SIG-M5 treated with dmso at 0.1 percent for 504 hours (cell line): ENCODE measurements around the gene ADAMTS7.
"Not testable (repeated sequence)": the region's sequence is repeated elsewhere in the genome, so short reads cannot be mapped to it uniquely, and the experiment has no call there.

Experiments
- DNase-seq: peaks from one replicate; lab custom pipeline; 2025; ENCODE audit not compliant: unreplicated experiment; lab: John Stamatoyannopoulos, UW

The ADAMTS7 gene

DNA sequence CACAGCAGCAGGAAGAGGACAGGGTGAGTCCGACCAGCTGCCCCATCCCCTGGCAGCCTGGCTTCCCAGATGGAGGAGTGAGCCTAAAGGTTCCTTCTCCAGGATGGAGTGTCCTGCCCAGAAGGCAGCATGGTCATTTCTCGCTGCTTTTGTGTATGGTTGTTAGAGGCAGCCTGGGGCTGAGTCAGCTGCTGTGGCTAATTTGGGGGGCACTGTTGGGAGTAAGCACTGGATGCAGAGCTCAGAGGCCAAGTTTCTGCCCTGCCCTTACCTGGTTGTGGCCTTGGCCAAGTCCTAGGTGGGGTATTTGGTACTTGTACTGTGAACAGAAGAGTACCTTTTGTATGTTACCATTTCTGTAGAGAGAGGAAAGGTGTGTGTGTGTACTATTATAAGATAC is 78.6 kb downstream of the ADAMTS7 start:
- no peak for DNase-seq

DNA sequence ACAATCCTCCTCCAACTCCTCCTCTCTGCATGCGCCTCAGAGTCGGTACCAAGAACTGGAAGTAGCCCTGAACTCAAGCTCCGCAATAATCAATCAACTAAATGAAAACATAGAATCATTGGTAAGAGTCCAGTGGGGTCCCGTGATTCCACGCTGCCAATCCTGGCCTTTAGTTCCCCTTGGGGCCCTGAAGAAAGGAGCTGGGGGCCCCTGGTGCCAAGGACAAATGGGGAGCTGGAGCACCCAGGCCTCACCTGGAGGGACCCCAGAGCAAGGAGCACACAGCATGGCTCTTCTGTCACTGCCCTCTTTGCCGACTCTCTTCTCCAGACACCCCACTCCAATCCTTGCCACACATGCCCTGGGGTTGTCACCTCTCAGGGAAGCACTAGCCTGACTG is 80.3 kb downstream of the ADAMTS7 start:
- DNase-seq = no peak

DNA sequence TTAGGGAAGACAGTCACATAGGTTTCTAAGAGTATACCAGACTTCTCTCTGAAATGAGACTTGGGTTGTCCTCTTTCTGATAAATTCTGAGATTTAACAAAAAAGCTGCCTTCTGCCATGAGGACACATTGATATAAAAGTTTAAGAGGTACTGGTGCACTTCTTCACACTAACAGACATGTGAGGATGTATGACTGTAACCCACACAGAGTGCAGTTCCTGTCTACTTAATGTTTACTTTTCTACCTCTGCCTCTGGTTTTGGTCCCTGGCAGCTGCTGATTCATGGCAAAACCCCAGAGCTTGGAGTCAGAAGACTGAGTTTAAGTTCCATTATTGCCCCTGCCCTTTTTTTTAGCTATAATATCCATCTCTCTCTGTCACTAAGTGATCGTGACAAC is 82.8 kb downstream of the ADAMTS7 start:
- DNase-seq = not testable (repeated sequence)

DNA sequence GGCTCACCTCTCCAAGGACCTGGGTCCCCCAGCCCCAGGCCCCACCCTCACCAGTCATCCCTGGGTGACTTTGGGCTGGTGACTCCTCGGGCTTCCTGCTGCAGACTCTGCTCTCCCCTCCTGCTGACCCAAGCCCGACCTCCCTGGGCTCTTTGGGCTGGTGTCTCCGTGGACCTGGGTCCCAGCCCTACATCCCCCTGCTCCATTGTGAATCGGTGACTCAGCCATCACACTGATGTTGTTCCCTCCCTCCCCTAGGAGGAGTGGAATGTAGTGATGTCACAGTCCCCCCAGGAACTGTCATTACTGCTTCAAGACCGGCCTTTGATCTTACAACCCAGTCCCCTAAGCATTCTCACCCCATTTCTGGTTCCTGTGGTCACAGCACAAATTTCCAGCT is 83.7 kb downstream of the ADAMTS7 start:
- no peak for DNase-seq

DNA sequence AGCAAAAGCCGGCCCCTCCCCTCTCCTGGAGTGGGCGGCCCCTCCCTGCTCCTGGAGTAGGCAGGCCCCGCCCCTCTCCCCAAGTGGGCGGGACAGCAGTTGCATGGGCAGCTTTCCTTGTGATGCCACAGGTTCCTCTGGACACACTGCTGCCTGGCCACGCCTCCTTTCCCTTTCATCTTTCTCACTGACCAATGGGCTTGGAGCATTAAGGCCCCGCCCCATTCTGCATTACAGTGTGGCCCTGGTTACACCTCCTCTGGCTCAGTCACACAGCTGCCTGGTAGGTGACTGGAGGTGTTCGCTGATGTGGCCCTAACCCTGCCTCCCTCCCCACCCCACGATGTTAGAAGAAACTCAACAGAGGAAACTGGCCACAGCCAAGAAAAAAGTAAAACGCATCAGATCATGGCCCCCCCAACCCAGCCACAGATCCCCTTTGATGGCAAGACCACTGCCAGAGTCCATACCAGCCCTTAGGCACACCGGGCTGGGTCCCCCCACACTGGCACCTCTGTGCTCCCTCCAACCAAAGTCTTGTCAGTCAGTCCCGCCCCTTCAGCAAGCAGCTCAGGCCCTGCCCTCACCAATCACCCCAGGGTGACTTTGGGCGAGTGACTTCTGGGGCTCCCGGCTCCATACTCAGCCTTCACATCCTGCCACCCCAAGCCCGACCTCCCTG is 84.3 kb downstream of the ADAMTS7 start:
- DNase-seq = peak; percentile 51

DNA sequence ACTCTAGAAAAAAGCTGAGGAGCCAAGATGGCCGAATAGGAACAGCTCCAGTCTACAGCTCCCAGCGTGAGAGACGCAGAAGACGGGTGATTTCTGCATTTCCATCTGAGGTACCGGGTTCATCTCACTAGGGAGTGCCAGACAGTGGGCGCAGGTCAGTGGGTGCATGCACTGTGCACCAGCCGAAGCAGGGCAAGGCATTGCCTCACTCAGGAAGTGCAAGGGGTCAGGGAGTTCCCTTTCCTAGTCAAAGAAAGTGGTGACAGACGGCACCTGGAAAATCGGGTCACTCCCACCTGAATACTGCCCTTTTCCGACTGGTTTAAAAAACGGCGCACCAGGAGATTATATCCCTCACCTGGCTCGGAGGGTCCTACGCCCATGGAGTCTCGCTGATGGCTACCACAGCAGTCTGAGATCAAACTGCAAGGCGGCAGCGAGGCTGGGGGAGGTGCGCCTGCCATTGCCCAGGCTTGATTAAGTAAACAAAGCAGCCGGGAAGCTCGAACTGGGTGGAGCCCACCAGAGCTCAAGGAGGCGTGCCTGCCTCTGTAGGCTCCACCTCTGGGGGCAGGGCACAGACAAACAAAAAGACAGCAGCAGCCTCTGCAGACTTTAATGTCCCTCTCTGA is 91.3 kb downstream of the ADAMTS7 start:
- DNase-seq = not testable (repeated sequence)

DNA sequence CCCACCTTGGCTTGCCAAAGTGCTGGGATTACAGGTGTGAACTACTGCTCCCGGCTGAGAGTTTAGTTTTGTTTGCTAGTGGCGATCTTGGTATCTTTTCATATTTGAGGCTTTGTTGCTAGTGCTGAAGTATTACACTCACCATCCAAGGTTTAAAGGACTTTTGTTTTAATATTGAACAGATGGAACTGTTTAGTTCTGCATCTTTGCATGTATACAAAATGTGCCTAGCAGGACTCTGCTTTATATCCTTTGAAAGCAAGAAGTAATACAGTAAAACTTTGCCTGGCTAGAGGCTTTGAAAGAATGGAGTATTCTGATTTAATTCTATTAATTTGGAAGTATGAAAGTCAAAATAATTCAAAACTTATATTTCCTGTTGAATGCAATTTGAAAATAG is 92.4 kb downstream of the ADAMTS7 start:
- no peak for DNase-seq

DNA sequence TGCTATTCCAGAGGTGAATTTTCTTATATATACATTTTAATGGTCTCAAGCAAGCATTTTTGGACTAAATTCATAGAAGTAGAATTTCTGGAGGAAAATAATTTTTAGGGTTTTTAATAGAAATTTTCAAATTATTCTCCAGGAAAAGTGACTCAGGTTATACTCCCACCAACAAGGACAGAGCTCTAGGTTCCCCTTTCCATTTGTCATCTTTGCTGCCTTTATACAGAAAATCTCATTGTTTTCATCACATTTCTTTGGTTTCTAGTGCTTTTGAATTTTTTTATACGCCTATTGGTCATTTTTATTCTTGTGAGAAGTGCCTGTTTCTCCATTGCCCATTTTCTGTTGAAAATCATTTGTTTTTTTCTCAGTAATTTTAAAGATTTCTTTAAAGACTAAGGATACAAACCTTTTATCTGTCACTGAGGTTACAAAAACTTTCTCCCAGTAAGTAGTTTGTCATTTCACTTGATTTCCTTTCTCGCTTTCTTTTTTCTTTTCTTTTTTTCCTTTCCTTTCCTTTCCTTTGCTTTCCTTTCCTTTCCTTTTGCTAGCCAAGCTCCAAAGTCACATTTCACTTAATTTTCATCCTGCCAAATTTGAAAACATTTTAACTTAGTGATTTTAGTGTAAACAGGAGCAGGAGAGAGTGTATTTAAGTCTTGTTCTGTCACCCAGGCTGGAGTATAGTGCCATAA is 93.2 kb downstream of the ADAMTS7 start:
- no peak for DNase-seq

DNA sequence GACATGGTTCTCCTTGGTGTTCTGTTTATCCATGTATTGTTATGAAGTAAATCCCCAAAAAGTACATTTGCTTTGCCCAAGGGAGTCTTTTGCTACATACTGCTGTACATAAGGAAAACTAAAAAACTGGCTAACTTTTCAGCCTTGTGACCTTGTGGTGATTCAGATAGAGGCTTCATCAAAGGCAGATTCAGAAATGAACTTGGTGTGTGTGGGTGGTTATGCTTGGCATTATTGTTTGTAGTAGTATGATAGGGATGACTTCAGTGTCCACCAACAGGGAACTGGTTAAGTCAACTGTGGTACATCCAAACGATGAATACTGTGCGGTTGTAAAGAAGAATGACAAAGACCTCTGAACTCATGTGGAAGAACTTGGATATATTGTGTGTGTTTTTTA is 94.6 kb downstream of the ADAMTS7 start:
- no peak for DNase-seq

DNA sequence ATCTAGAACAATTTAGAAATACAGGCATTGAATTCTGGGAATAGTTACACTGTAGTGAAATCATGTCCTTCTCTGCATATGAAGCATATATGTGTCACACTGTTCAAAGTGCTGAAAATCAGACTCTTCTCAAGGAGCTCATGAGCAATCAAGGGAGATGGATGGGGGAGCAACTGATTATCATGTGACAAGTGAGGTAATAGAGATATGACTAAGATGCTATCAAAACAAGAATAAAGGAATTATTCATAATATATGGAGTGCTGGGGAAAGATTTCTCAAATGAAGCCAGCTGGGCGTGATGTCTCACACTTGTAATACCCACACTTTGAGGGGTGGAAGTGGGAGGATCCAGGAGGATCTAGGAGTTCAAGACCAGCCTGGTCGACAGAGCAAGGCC is 95.3 kb downstream of the ADAMTS7 start:
- DNase-seq = no peak

DNA sequence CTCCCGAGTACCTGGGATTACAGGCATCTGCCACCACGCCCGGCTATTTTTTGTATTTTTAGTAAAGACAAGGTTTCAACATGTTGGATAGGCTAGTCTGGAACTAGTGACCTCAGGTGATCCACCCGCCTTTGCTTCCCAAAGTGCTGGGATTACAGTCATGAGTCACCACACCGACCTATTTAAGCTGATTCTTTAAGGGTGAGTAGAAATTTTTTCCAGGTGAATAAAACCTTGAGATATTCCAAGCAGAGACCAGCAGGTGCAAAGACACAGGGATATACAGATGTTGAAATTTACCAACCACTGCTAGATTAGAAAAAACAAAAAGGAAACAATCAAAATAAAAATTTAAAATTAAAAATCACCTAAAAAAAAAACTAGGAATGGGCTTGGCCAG is 95.8 kb downstream of the ADAMTS7 start:
- no peak for DNase-seq

DNA sequence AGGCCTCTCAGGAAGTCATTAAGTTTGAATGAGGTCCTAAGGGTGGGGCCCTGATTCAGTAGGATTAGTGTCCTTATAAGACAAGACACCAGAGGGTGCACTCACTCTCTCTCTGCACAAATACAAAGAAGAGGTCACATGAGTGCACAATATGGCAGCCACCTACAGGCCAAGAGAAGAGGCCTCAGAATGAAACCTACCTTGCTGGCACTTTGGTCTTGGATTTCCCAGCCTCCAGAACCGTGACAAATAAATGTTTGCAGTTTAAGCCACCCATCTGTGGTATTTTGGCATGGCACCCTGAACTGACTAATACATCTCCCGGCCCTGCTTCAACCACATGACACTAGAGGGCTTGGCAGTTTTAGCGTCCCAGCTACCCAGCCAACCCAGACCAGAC is 96.4 kb downstream of the ADAMTS7 start:
- DNase-seq = peak; percentile 31

DNA sequence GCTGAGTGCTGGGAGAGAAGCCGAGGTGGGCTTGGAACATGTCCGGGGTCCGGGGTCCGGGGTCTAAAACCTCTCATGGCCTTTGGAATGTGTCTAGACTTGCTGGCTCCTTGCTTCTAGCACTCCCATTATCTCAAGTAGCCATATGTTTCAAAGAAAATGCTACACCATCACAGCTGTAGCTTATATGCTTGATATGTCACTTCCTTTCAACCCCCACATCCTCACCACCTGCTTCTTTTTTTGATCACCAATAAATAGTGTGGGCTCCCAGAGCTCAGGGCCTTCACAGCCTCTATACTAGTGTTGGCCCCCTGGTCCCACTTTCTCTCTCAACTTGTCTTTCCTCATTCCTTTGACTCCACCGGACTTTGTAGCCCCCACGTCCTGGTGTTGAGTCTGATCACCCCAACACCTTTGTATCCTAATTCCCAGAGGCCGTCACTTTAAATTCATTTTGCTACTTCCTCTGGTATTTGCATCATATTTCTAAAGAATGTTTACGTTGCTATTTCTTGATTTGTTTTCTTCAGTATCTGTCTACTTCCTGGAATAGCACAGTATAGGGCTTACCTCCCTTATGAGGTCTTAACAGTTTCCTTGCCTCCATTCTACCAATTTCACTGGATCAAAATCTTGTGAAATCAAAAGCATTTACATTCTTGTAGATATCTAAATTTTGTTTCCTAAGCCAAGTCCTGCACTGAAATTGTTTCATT is 98.3 kb downstream of the ADAMTS7 start:
- no peak for DNase-seq

DNA sequence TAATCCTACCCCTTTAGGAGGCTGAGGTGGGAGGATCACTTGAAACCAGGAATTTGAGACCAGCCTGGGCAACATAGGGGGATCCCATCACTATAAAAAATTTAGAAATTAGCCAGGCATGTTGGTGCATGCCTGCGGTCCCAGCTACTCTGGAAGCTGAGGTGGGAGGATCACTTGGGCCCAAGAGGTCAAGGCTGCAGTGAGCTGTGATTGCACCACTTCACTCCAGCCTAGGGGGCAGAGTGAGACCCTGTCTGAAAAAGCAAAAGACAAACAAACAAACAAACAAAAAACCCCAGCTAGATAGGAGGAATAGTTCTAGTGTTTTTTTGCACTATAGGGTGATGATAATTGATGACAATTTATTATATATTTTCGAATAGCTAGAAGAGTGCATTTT is 99.6 kb downstream of the ADAMTS7 start:
- DNase-seq = no peak

DNA sequence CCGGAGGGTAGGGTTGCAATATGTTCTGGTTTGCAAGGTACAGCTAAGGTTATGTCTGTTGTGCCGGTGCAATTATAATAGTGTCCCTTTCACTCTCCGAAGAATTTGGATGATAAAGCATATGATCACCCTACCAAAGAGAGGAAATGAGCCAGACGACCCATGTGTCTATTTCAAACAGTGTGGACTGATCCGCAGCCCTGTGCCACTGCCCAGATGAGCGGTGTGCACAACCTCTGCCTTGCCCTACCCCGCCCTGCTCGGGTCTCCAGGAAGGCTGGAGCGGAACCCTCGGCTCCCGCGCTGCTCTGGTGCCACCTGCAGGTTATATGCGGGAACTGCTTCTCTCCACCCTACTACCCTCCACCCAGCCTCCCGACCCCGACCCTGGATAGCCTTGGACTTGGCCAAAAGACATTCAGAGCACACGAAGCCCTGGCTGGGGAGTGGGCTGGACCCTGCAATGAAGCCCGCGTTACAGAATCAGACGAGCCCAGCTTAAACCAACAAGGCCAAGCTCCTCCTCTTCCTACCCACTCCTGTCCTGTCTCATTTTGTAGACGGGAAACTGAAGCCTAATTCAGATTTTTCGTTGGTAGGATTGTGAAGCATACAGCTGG is 101.9 kb downstream of the ADAMTS7 start:
- DNase-seq = peak; percentile 26
